NCI-H345 treated with DMSO at 0.1 percent for 48 hours (cell line): ENCODE measurements around the gene AASDH.

ENCODE experiments used
- DNase-seq: peaks from one replicate; lab custom pipeline; 2025; ENCODE audit not compliant: unreplicated experiment; lab: John Stamatoyannopoulos, UW

AASDH gene, protein sequence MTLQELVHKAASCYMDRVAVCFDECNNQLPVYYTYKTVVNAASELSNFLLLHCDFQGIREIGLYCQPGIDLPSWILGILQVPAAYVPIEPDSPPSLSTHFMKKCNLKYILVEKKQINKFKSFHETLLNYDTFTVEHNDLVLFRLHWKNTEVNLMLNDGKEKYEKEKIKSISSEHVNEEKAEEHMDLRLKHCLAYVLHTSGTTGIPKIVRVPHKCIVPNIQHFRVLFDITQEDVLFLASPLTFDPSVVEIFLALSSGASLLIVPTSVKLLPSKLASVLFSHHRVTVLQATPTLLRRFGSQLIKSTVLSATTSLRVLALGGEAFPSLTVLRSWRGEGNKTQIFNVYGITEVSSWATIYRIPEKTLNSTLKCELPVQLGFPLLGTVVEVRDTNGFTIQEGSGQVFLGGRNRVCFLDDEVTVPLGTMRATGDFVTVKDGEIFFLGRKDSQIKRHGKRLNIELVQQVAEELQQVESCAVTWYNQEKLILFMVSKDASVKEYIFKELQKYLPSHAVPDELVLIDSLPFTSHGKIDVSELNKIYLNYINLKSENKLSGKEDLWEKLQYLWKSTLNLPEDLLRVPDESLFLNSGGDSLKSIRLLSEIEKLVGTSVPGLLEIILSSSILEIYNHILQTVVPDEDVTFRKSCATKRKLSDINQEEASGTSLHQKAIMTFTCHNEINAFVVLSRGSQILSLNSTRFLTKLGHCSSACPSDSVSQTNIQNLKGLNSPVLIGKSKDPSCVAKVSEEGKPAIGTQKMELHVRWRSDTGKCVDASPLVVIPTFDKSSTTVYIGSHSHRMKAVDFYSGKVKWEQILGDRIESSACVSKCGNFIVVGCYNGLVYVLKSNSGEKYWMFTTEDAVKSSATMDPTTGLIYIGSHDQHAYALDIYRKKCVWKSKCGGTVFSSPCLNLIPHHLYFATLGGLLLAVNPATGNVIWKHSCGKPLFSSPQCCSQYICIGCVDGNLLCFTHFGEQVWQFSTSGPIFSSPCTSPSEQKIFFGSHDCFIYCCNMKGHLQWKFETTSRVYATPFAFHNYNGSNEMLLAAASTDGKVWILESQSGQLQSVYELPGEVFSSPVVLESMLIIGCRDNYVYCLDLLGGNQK

DNA sequence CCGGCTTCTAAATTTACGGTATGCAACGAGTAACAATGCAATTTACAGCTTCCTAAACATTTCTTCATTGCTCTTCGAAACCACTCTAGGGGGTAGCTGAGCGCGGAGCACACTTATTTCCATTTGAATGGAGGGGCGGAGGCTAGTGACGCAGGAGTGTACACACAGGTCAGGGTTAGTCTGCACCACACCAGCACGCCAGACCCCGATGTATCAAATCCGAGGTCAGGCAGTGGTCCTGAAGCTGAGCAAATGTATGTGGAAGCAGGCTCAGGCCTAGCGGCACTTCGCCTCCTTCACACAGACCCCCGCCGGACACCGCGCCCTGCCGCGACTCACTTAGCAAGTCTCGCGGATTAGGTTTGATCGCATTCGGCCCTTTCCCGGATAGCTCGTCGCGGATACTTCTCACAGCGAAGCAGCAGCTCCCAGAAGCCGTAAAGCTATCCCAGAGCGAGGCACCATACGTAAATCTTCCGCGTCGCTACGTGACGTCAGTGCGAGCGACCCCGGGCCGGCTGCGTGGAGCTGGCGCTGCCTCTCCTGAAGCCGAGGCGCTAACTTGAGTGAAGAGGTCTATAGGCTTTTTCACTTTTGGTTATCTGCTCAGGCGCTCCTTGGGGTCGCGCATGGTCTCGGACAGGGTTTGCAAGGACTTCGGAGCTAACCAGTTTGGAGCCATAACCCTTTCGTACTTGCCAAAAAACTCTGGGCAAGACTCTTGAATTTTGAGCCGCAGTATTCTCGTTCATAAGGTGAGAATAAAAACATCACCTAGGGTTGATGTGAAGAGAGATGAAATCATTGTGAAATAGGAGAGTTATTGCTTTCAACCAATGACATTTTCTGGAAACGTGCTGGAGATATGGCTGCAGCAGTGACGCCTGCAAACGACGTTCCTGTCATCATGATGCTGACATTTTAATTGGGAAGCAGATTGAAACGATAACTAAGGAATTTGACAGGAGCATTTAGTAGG, at the start of gene AASDH:
Gene AASDH (minus strand): TSS at position 469 of the 979 bp plus-strand sequence. CDS start 3,192 bp downstream, outside the sequence.
- DNase-seq = peak; percentile 71

DNA sequence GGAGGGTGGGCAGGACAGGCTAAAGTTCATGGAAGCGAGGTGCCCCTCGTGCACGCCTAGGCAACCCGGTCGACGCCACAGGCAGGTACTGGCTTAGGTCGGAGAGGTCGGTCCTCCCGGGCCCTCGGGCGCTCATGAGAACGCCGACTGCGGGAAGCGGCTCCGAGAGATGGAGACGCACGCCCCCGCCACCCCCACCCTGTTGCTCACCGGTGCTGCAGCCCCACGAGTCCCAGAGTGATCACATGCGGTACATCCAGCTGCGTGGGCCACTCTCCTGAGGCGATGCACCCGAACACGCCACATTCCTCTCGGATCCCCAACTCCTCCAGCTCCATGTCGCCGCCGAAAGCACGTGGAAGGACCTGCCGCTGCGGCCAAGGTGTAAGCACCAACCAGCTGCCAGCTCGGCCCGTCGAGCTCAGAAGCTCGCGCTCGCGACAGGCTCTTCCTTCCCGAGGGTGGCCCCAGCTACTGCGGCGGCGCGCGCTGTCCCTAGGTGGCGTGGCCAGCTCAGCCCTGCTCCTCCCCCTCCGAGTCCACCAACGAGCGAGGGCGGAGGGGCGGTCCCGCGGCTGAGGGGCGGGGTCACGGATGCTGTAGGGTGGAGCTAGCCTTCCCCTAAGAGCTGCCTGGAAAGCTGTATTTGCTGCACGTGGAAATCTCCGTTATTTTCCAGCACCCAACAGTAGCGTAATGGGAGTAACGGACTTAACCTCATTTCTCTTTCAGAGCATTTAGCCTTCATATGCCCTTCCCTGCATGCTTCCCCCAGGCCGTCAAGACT, 48.0 kb upstream of the AASDH start, which contains the start of gene PPAT:
Gene PPAT (minus strand): TSS at position 476 of the 787 bp plus-strand sequence. CDS start 138 bp downstream, at position 338.
- peak; percentile 83 for DNase-seq

DNA sequence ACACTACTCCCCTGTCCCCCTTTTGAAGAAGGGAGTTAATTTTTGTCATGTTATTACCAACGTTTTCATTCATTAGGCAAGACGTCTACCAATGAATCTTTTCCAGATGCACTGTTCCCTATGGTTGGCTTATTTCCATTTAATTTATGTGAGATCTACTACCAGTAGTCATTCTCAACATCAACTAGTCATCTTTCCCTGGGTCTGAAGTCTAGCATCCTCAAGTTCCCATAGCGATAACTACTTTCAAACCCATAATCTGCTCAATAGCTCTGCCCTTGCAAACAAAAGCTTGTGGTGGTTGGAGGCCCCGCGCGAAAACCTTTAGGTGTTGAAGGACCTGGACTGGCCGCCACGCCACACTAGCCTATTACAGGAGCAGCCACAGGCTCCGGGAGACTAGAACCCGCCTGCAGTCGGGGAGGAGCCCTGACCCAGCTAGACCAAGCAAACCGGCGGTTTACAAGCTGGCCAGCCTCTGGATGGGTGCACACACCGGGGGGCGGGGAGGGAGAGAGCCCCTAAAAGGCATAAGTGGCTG, 47.4 kb upstream of the AASDH start:
- DNase-seq = peak; percentile 7

DNA sequence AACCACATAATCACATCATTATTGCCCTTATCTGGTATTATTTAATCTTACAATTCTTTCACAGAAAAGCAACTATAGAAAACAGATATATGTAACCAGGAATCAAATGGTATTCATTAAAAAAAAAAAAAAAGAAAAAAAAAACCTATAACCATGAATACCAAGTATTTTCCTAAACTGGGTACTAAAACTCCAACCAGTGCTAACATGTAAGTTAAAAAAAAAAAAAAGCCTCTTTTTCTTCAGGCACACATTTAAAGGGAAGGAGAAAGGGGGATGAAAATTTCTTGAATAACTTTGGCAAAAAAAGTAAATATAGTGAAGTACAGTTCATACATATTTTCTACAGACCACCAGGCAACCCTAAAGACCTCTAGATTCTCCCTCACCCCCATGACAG, 46.0 kb upstream of the AASDH start:
- DNase-seq = no peak

DNA sequence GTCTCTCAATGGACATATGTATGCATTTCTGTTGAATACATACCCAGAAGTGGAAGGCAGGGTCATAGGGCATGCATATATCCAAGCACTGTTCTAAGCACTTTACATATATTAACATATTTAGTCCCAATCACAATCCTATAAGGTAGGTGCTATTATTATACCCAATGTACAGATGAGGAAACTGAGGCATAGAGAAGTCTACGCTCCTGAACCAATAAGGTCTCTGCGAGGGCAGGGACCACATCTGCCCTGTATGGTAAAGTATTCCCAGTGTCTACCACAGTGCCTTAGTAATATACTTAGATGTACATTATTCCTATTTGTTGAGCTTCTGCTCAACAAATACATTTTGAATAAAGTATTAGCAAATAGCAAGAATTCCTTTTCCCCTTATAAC, 42.9 kb upstream of the AASDH start:
- DNase-seq = no peak

DNA sequence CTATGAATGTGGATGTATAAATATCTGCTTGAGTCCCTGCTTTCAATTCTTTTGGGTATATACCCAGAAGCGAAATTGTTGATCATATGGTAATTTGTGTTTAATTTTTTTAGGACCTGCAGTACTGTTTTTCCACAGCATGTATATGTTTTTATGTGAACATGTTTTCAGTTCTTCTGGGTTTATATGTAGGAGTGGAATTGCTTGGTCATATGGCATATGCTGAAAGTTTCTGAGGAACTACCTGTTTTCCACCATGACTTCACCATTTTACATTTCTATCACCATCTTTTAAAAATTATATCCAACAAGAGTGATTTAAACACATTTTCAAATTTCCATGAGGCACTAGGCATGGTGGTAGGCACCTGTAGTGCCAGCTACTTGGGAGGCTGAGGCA, 39.9 kb upstream of the AASDH start:
- no peak for DNase-seq

DNA sequence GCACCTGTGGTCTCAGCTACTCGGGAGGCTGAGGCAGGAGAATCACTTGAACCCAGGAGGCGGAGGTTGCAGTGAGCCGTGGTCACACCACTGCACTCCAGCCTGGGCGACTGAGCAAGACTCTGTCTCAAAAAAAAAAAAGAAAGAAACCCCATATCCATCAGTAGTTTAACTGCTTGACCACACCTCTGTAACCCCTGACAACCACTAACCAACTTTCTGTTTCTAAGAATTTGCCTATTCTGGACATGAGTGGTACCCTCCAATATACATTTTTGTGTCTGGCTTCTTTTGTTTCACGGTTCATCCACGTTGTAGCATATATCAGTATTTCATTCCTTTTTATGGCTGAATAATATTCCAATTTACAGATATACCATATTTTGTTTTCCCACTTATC, 39.0 kb upstream of the AASDH start:
- DNase-seq = no peak

DNA sequence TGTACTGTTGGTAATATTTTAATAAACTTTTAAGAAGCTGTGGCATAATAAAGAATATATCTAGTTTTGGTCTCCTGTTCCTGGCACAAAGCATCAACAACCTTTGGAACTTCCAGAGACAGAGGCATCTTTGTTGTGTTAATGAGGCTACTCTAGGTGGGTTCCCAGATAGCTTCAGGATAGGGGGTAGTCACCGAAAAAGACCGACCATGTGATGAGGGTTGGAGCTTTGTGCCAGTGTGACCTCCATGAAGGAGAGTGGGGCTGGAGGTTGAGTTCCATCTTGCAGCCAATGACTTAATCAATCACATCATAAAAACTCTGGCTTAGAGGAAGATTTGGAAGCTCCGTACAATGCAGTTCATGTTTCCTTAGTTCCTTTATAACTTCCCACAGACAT, 38.2 kb upstream of the AASDH start:
- DNase-seq = no peak

DNA sequence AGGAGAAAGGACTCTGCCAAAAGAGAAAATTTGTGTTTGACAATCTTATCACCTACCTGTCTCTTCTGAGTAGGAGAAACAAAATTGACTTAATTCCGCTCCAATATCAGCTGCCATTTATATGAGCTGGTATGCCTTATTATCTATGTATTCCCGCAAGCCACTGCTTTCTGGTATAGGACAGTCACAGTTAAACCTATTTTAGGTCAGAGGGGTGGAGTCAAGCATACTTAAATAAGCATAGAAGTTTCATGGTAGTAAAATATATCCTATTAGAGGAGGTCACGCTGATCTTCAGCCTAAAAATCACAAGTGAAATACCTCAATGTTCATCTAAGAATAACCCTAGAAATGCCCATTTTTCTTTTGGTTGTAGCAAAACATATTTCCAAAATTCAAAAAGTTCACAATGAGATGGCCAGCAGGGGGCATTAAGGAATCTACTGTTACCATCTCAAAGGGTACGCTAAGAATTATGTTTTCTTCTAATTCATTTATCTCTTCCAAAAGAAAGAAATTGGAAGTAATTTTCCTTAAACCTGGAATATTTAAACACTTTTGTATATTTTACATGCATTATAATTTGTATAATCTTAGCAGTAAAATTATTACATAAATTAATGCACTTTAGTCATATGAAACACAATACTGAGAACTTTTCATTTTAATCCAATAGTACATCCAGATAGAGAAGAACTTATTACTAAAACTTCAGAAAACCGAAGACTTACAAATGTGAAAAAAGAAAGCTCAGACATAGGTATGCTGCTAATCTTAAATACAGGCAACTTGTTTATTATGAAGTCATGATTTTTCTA, 37.6 kb upstream of the AASDH start:
- no peak for DNase-seq

DNA sequence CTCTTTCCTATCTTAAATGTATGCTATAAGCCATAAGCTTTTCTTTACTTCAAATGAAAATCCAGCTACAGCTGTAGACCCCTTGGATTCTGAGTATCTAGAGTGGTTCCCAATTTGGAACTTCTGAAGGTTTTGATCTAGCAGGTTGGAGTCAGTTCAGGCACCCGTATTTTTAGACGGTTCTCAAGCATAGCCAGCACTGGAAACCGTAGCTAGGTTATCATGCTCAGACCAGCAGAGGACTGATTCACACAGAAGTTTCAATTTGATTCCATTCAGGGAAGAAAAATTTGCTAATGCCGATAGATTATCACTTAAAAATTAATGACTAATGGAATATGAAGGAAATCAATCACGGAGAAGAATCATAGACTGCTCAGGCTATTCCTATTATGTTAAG, 36.9 kb upstream of the AASDH start:
- DNase-seq = no peak

DNA sequence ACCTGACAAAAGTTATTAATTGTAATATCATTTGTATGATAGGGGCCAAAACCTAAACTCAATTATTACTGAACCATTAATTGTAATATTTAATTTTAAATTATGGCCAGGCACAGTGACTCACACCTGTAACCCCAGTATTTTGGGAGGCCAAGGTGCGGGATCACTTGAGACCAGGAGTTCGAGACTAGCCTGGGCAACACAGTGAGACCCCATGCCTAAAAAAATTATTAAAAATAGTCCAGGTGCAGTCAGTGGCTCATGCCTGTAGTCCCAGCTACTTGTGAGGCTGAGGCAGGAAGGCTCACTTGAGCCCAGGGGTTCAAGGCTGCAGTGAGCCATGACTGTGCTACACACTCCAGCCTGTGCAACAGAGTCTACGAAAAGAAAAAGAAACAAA, 30.1 kb upstream of the AASDH start:
- DNase-seq = no peak

DNA sequence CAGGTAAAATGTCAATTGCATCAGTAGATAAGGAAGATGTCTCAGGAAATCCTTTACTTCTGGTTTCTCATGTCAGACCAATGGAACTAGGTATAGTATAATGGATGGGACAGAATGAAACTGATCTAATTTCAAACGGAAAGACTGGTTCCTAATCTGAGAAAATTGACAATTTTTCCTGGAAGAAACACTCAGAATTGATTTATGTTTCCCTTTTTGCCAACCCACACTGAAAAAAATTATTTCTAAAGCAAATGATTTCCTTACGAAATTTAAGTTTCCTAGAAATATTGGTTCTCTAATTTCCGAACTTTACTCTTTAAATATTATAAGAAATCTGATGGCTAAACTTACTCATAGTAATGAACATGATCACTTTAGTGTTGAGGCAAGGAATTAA, 29.1 kb upstream of the AASDH start:
- no peak for DNase-seq

DNA sequence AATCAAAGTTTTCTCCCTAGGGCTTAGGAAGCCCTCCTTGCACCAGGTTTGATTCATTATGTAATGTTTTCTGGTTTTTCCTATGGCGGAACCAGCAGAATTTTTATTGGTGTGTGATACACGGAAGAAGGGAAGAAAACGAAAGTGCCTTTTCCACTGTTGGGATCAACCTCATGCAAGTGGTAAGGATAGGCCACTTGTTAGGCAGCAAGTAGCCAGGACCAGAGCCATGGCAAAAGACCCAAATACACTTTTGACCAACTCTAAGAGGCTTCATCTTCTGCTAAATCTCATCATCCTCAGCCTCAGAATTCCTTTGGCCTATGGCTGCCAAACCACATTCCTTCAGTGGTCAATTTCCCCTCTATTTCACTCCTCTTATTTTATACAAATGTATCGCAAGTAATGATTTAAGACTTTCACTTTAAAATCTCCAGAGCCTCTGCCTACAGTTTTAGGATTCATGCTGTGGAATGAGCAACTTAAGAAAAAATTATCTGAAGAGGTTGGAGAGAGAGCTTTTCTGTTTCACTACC, 26.9 kb upstream of the AASDH start:
- no peak for DNase-seq

DNA sequence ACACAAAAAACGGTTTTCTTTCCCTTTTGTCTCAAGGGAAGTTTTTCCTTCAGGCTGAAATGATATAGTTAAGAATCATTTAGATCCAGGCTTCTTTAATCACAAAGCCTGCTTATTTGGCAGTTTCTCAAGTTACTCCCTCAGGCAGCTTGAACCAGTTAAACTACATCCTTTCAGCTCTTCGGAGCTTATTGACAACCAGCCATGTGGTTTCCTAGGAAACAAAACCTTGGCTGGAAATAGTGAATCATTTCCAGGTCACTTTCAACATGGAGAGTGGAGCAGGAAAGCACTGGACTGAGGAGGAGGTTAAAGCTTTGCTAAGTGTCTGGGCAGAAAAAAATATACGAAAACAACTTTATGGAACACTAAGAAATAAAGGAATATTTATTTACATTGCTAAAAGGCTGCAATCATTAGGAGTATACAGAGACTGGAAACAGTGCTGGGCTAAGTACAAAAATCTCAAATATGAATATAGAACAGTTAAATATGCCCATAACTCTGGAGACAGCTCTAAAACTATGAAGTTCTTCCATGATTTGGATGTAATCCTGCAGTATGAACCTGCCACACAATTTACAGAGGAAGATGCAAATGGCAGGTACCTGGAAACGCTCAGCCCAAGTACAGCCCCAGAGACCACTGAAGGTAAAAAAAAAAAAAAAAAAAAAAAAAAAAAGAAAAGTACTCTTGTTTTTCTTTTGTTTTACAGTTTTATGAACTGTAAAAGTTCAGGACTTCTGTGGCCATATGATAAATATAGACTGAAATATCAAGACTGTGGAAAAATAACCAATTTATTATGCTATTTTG, 23.2 kb upstream of the AASDH start:
- peak; percentile 18 for DNase-seq

DNA sequence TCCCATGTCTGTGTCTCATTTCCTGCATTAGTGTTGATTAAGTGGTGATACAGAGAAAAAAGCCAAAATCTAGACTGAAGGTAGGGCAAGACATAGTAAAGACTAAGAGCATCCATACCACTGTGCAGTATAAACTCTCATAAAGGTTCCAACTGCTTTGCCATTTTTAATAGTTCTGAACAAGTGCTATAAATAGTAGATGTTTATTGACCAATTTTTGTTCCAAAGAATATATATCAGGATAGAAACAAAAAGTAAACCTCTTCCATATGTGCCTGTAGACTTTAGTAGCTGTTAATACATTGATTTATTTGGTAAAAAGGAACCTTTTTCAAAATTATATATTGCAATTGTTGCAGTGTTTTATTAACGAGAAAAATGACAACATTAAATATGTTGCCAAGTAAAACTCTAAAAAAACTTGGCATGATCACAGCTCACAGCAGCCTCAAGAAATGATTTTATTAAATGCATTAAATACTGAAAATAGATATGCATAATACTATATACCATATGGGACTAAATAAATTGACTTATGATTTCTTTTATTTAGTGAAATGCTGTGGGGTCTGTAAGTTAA, 22.3 kb upstream of the AASDH start:
- no peak for DNase-seq

DNA sequence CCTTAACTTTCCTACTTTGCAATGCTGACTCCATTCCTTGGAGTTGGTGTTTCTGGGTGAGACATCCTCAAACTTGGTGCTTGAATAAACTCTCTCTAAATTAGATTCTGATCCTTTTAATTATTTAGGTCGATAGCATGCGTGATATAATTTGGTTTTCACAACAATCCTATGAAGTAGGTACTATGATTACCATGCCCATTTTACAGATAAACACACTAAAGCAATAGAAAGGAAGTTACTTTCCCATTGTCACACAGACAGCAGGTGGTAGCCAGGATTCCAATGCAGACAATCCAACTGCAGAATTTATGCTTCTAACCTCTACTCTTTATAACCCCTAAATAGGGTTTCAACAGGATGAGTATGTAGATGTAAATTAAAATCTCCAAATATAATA, 21.7 kb upstream of the AASDH start:
- no peak for DNase-seq

DNA sequence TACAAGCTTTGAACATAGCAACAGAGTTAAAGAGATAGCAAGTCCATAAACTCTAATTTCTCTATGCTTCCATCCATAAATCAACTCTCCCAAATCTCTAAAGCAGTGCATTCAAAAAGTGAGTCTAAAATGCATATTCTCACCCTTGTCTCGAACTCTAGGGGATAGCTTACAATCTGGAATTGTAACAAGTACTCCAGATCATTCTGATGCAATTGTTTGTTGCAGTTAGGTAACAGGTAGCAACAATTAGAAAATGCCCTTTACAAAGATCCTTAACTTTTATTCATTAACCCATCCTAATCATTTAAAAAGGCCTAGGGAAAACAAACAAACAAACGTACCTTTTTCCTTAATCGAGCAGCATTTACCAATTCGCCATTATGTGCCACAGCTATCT, 18.9 kb upstream of the AASDH start:
- no peak for DNase-seq
